Parathyroid adenoma (tissue), 2 donors: ENCODE data around the gene ARID3B.

Experiments used
- H2AFZ ChIP-seq: fragments of 300-600 bp; sonication (generic); one replicate; pipeline ENCODE4 v1.7.0; 2017; ENCODE audit warnings: antibody characterized with exemption, mild to moderate bottlenecking
- H3K27ac ChIP-seq: fragments of 300-600 bp; sonication (generic); one replicate; pipeline ENCODE4 v1.7.0; 2017
- H3K27me3 ChIP-seq: fragments of 300-600 bp; sonication (generic); one replicate; pipeline ENCODE4 v1.7.0; 2017; ENCODE audit warnings: low read length; ENCODE audit not compliant: control insufficient read depth, insufficient read depth
- H3K36me3 ChIP-seq: fragments of 300-600 bp; sonication (generic); one replicate; pipeline ENCODE4 v1.7.0; 2017; ENCODE audit warnings: low read length; ENCODE audit not compliant: control insufficient read depth, insufficient read depth
- H3K4me1 ChIP-seq: fragments of 300-600 bp; sonication (generic); one replicate; pipeline ENCODE4 v1.7.0; 2017; ENCODE audit warnings: control low read depth
- H3K4me2 ChIP-seq: fragments of 300-600 bp; sonication (generic); one replicate; pipeline ENCODE4 v1.7.0; 2017; ENCODE audit warnings: low read length
- H3K4me3 ChIP-seq: fragments of 300-600 bp; sonication (generic); one replicate; pipeline ENCODE4 v1.7.0; 2017; ENCODE audit warnings: low read depth, low read length
- H3K79me2 ChIP-seq: fragments of 300-600 bp; sonication (generic); one replicate; pipeline ENCODE4 v1.7.0; 2017; ENCODE audit warnings: control low read depth
- H3K9ac ChIP-seq: fragments of 300-600 bp; sonication (generic); one replicate; pipeline ENCODE4 v1.7.0; 2017; ENCODE audit warnings: mild to moderate bottlenecking
- H3K9me3 ChIP-seq: fragments of 300-600 bp; sonication (generic); one replicate; pipeline ENCODE4 v1.7.0; 2017; ENCODE audit warnings: low read length; ENCODE audit not compliant: control insufficient read depth
- TF ChIP-seq, protein P1 (sequence below): fragments of 300-600 bp; sonication (generic); IDR thresholded peaks from one replicate; pipeline ENCODE4 v1.7.0; 2017; ENCODE audit warnings: antibody characterized with exemption, mild to moderate bottlenecking
- donor health status: primary hyperparathyroidism.

The ARID3B gene

GRCh38 chr15:74624020-74624602 lies 83.1 kb downstream of the ARID3B start:
- Histone ChIP-seq H3K4me1 (no peaks in the 10 kb centered on the region), H3K36me3 (no peaks in the 10 kb centered on the region), H3K27ac (no peak overlapping the region), H2AFZ (no peak overlapping the region), H3K9me3 (no peaks in the 10 kb centered on the region), H3K4me2 (no peak overlapping the region), H3K27me3 (no peaks in the 10 kb centered on the region), H3K79me2 (peaks cover 3% of the 10 kb centered on the region), H3K4me3 (no peak overlapping the region), H3K9ac (no peak overlapping the region)
- TF ChIP-seq, protein P1, sequence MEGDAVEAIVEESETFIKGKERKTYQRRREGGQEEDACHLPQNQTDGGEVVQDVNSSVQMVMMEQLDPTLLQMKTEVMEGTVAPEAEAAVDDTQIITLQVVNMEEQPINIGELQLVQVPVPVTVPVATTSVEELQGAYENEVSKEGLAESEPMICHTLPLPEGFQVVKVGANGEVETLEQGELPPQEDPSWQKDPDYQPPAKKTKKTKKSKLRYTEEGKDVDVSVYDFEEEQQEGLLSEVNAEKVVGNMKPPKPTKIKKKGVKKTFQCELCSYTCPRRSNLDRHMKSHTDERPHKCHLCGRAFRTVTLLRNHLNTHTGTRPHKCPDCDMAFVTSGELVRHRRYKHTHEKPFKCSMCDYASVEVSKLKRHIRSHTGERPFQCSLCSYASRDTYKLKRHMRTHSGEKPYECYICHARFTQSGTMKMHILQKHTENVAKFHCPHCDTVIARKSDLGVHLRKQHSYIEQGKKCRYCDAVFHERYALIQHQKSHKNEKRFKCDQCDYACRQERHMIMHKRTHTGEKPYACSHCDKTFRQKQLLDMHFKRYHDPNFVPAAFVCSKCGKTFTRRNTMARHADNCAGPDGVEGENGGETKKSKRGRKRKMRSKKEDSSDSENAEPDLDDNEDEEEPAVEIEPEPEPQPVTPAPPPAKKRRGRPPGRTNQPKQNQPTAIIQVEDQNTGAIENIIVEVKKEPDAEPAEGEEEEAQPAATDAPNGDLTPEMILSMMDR, result no peak

GRCh38 chr15:74625693-74626092 lies 84.7 kb downstream of the ARID3B start:
- Histone ChIP-seq H3K4me3 (no peak overlapping the region), H3K36me3 (no peaks in the 10 kb centered on the region), H3K79me2 (no peaks in the 10 kb centered on the region), H3K27me3 (no peaks in the 10 kb centered on the region), H2AFZ (no peak overlapping the region), H3K27ac (no peak overlapping the region), H3K4me1 (no peaks in the 10 kb centered on the region), H3K9me3 (no peaks in the 10 kb centered on the region), H3K9ac (no peak overlapping the region), H3K4me2 (no peak overlapping the region)
- TF ChIP-seq, protein P1, result no peak

DNA sequence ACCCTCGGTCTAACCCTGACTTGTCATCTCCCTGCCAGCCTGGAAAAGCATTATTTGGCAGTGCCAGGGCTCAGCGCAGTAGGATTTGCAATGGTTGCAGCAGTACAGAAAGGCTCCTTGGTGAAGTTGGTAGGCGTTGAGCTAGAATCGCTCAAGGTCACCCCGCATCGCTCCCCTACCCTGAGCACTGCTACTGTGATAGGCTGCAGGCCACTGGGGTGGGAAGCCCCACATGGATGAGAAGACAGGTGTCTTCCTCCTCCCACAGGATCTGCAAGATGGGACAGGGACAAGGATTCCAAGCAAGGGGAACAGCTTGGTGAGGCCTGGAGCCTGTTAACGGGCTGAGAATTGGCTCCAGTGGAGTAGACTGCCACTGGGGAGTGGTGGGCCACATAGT lies 85.3 kb downstream of the ARID3B start:
- no peaks in the 10 kb centered on the region for H3K79me2 ChIP-seq
- H3K9ac ChIP-seq, result no peak overlapping the region
- H3K4me1 ChIP-seq, result no peaks in the 10 kb centered on the region
- H3K9me3 ChIP-seq, result no peaks in the 10 kb centered on the region
- TF ChIP-seq, protein P1, result no peak
- H2AFZ ChIP-seq, result no peak overlapping the region
- H3K27me3 ChIP-seq, result no peaks in the 10 kb centered on the region
- no peaks in the 10 kb centered on the region for H3K36me3 ChIP-seq
- H3K4me3 ChIP-seq, result no peak overlapping the region
- no peak overlapping the region for H3K27ac ChIP-seq
- H3K4me2 ChIP-seq, result no peak overlapping the region

DNA sequence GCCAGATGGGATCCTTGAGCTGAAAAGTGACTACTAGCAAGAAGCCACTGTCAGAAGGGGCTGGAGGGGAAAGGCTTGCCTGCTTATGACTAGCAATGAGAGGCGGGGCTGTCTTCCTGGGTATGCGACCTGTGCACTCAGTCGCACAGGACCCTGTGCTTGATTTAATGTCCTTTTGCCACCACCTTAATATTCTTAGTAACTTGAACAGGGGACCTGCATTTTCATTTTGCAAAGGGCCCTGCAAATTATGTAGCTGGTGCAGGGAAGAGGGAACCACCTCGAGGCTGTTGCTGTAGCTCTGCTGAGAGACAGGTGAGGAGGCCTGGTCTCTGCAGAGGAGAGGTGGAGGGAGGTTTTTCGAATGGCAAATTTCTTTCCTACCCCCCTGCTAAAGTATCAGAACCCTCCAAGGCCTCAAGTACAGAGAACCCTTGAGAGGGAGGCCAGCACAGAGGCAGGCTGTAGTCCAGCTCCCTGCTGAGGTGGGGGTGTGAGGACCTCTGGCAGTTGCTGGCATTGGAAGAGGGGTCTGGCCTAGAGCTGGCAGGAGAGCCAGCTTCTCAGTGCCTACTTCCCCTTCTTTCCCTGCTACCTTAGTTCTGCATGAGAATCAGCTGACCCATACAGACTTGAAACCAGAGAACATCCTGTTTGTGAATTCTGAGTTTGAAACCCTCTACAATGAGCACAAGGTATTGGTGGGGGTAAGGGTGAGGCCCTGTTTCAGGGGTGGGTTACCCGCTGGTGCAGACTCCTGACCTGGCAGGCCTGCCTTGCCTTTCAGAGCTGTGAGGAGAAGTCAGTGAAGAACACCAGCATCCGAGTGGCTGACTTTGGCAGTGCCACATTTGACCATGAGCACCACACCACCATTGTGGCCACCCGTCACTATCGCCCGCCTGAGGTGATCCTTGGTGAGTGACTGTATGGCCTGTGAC lies 86.0 kb downstream of the ARID3B start:
- Histone ChIP-seq H3K9ac (no peak overlapping the region), H3K4me2 (no peak overlapping the region), H3K36me3 (no peaks in the 10 kb centered on the region), H2AFZ (no peak overlapping the region), H3K4me3 (no peak overlapping the region), H3K79me2 (no peaks in the 10 kb centered on the region), H3K4me1 (no peaks in the 10 kb centered on the region), H3K27ac (no peak overlapping the region), H3K27me3 (no peaks in the 10 kb centered on the region), H3K9me3 (no peaks in the 10 kb centered on the region)
- TF ChIP-seq, protein P1, result no peak
